Endothelial cell of umbilical vein (primary cell): ENCODE results near the gene PRDM8. TPM values are rescaled to one million over a fixed set of nuclear protein-coding genes. Genes with fewer than 3 reads are reported as not detected.

Experiments used
- BruUV-seq: library from RNA; stranded (reverse); fragments of 400-500 nt; replicated peaks from 2 replicates; lab custom pipeline; 2021; lab: Mats Ljungman, UMichigan
- CTCF ChIA-PET: fragments of 300-600, 350-600 bp; sonication (Branson Sonifier 250); formaldehyde crosslinking; loops from one replicate; lab custom pipeline; 2021; ENCODE audit warnings: antibody characterized with exemption, inconsistent platforms; lab: Charles Lee
- POLR2A ChIA-PET: fragments of 300-600, 350-600 bp; sonication (Branson Sonifier 250); formaldehyde crosslinking; loops from one replicate; lab custom pipeline; 2021; ENCODE audit warnings: antibody characterized with exemption, inconsistent platforms; lab: Charles Lee
- DNase-seq: peaks from one replicate; pipeline ENCODE4 v3.0.0-alpha.2; 2011; ENCODE audit warnings: low read depth, low spot score
- FAIRE-seq: peaks from 2 replicates; lab custom pipeline; 2011; peaks lifted over from hg19 to GRCh38; lab: Jason Lieb, UNC
- H2AFZ ChIP-seq: 2 replicates; pipeline ENCODE4 v1.6.0; 2012; ENCODE audit warnings: low read depth, low read length, control low read depth, inconsistent platforms
- H3K27ac ChIP-seq: 2 replicates; pipeline ENCODE4 v1.5.1; 2011; ENCODE audit warnings: low read depth, mild to moderate bottlenecking, control low read depth, low read length, moderate library complexity; ENCODE audit not compliant: insufficient read depth
- H3K27me3 ChIP-seq, 2 experiments: 2 replicates each; pipeline versions ENCODE4 v1.6.0 to v1.6.1; 2011; ENCODE audit warnings: low read length in 2 of 2, mixed read lengths in 1 of 2; ENCODE audit not compliant: control insufficient read depth in 2 of 2, insufficient read depth in 2 of 2
- H3K36me3 ChIP-seq, 2 experiments: 2 replicates in 1 of 2; 3 replicates in 1 of 2; pipeline ENCODE4 v1.5.1; 2011; ENCODE audit warnings: low read length in 2 of 2, mild to moderate bottlenecking in 1 of 2, moderate library complexity in 1 of 2; ENCODE audit not compliant: control insufficient read depth in 2 of 2, insufficient read depth in 2 of 2; ENCODE audit errors: extremely low read depth in 1 of 2
- H3K4me1 ChIP-seq: 3 replicates; pipeline ENCODE4 v1.5.1; 2011; ENCODE audit warnings: mild to moderate bottlenecking, low read length; ENCODE audit not compliant: control insufficient read depth, insufficient read depth; ENCODE audit errors: extremely low read depth
- H3K4me2 ChIP-seq: 2 replicates; pipeline ENCODE4 v1.6.1; 2011; ENCODE audit warnings: low read length, control low read depth, mixed read lengths; ENCODE audit not compliant: insufficient read depth
- H3K4me3 ChIP-seq, 3 experiments: fragments of 200-600 bp in 1 of 3; sonication (generic), shearing (Covaris generic) in 1 of 3; replicated peaks in 1 of 3; 2 replicates each; pipeline ENCODE4 v1.5.1; 2011 to 2016; ENCODE audit warnings: control low read depth in 3 of 3, low read length in 3 of 3, mild to moderate bottlenecking in 2 of 3, inconsistent platforms in 1 of 3, low read depth in 1 of 3, moderate library complexity in 1 of 3; ENCODE audit not compliant: insufficient read depth in 1 of 3
- H3K79me2 ChIP-seq: 2 replicates; pipeline ENCODE4 v1.6.0; 2012; ENCODE audit warnings: low read length, inconsistent platforms; ENCODE audit not compliant: control insufficient read depth, insufficient read depth
- H3K9ac ChIP-seq: replicated peaks from 2 replicates; pipeline ENCODE3; 2011; ENCODE audit warnings: low read length, control low read depth; ENCODE audit not compliant: insufficient read depth; ENCODE audit errors: extremely low read depth
- H3K9me1 ChIP-seq: replicated peaks from 3 replicates; pipeline ENCODE4 v1.6.0; 2011; ENCODE audit warnings: mild to moderate bottlenecking, low read length; ENCODE audit not compliant: control insufficient read depth, insufficient read depth; ENCODE audit errors: extremely low read depth
- H3K9me3 ChIP-seq: replicated peaks from 2 replicates; pipeline ENCODE4 v1.5.1; 2012; ENCODE audit warnings: low read length, inconsistent platforms; ENCODE audit not compliant: control insufficient read depth, insufficient read depth
- H4K20me1 ChIP-seq: replicated peaks from 2 replicates; pipeline ENCODE3; 2011; ENCODE audit warnings: mild to moderate bottlenecking, low read length; ENCODE audit not compliant: control insufficient read depth, insufficient read depth; ENCODE audit errors: extremely low read depth
- CTCF ChIP-seq, 2 donors: IDR thresholded peaks; 1 replicate in 1 of 2; 2 replicates in 1 of 2; pipeline ENCODE4 v1.5.1; 2011; ENCODE audit warnings: low read length in 2 of 2, mild to moderate bottlenecking in 2 of 2, moderate library complexity in 2 of 2, control low read depth in 1 of 2, inconsistent platforms in 1 of 2, low read depth in 1 of 2; ENCODE audit not compliant: insufficient read depth in 1 of 2; ENCODE audit errors: extremely low read depth in 1 of 2
- EZH2 ChIP-seq: IDR thresholded peaks from 2 replicates; pipeline ENCODE4 v1.6.1; 2012; ENCODE audit warnings: borderline replicate concordance, low read depth, mild to moderate bottlenecking, moderate library complexity, low read length, inconsistent platforms; ENCODE audit not compliant: severe bottlenecking
- FOS ChIP-seq: IDR thresholded peaks from 2 replicates; pipeline ENCODE4 v1.6.1; 2011; ENCODE audit warnings: mild to moderate bottlenecking, low read length, moderate library complexity, borderline replicate concordance; ENCODE audit not compliant: insufficient read depth
- GATA2 ChIP-seq: IDR thresholded peaks from 2 replicates; pipeline ENCODE4 v1.7.0; 2011; ENCODE audit warnings: low read depth, mild to moderate bottlenecking, moderate library complexity, mixed read lengths, low read length; ENCODE audit not compliant: insufficient read length, insufficient read depth
- JUN ChIP-seq: IDR thresholded peaks from 2 replicates; pipeline ENCODE4 v1.6.1; 2011; ENCODE audit warnings: borderline replicate concordance, low read depth; ENCODE audit not compliant: insufficient read length, insufficient read depth
- MAX ChIP-seq: IDR thresholded peaks from 2 replicates; pipeline ENCODE4 v1.6.1; 2011; ENCODE audit not compliant: insufficient read depth, insufficient read length
- MYC ChIP-seq: IDR thresholded peaks from one replicate; pipeline ENCODE4 v1.6.1; 2011; ENCODE audit warnings: mild to moderate bottlenecking, low read depth, low read length
- POLR2A ChIP-seq: IDR thresholded peaks from 2 replicates; pipeline ENCODE4 v1.6.1; 2012; ENCODE audit warnings: low read depth, mild to moderate bottlenecking, control low read depth, low read length
- POLR2AphosphoS5 ChIP-seq: IDR thresholded peaks from 2 replicates; pipeline ENCODE4 v1.6.1; 2012; ENCODE audit warnings: low read depth, mild to moderate bottlenecking, control low read depth, low read length, moderate library complexity; ENCODE audit not compliant: insufficient read depth
- dilution Hi-C: fragments of 300-500 bp; cut with MboI; formaldehyde crosslinking; loops from one replicate; pipeline ENCODE4 v1.15.0; 2019; ENCODE audit warnings: low sequenced_read_pairs; ENCODE audit not compliant: extremely low pct_ligation_motif_present
- intact Hi-C: fragments of 100-400 bp; cut with micrococcal nuclease; formaldehyde crosslinking; loops from one replicate; pipeline ENCODE4 v1.10.0; 2022
- polyA plus RNA-seq, 4 experiments: library from polyadenylated mRNA; depleted of rRNA in 3 of 4; stranded (reverse) in 3 of 4; unstranded in 1 of 4; fragments of >200 nt; gene quantifications; 2 replicates each; pipeline versions ENCODE4 v1.2.1 to v1.2.3, GENCODE V29; 2011 to 2012; ENCODE audit warnings: missing spikeins in 1 of 4
- total RNA-seq: library from RNA; stranded (reverse); gene quantifications from 2 replicates; pipeline ENCODE4 v1.2.3, GENCODE V29; 2021

The PRDM8 gene
- total and polyA plus RNA-seq, 2 donors (not counting 3 experiments of a cell fraction or from before 2014, with no cell fraction given), result 0.28 to 0.82 TPM

GRCh38 chr4:80180743-80181142, 16.6 kb upstream of the PRDM8 start:
- Histone ChIP-seq H3K27me3 (peaks cover 10 to 13% of the 10 kb centered on the region in 2 experiments), H4K20me1 (no peaks in the 10 kb centered on the region), H3K79me2 (no peaks in the 10 kb centered on the region), H3K9me3 (no peaks in the 10 kb centered on the region), H3K4me1 (peaks cover 25% of the 10 kb centered on the region), H3K9me1 (no peaks in the 10 kb centered on the region), H3K4me3 (no peak overlapping the region), H3K36me3 (no peaks in the 10 kb centered on the region), H2AFZ (no peak overlapping the region), H3K9ac (no peak overlapping the region), H3K4me2 (no peak overlapping the region), H3K27ac (no peak overlapping the region)
- CTCF ChIA-PET, result interaction anchor here (0.9 to 7.7 kb wide), 3 partner anchors 9 to 55 kb away, joined by 3 to 104 read pairs (median 24); no protein-coding TSS in a partner anchor
- DNase-seq (peak; percentile 5), FAIRE-seq (no peak)
- TF ChIP-seq MYC (no peak), FOS (no peak), POLR2AphosphoS5 (no peak), CTCF (IDR thresholded peaks at IDR 0.05; ENCODE audit: extremely low read depth in 1 of 2, insufficient read depth in 1 of 2, low read depth in 1 of 2, low read length in 2 of 2) (no peak), MAX (no peak), EZH2 (no peak), POLR2A (no peak), GATA2 (no peak), JUN (no peak)
- dilution Hi-C loops, result no loop called here
- POLR2A ChIA-PET, result no interaction called here
- intact Hi-C loops, result no loop called here
- BruUV-seq, result no TSS peak
